AG10803 (cell line): ENCODE data around the gene EYS.

ENCODE experiments used
- DNase-seq: peaks from one replicate; pipeline ENCODE4 v3.0.0; 2010; ENCODE audit warnings: low read depth
- H3K4me3 ChIP-seq: 2 replicates; pipeline ENCODE4 v1.5.1; 2011; ENCODE audit warnings: mild to moderate bottlenecking, low read length, control low read depth
- CTCF ChIP-seq: conservative IDR thresholded peaks from 2 replicates; pipeline ENCODE4 v1.5.1; 2011; ENCODE audit warnings: mild to moderate bottlenecking, low read length, control low read depth, inconsistent platforms

Gene EYS

GRCh38 chr6:64984948-64985347, 722.1 kb downstream of the EYS start:
- DNase-seq: no peak
- no peak for TF ChIP-seq CTCF
- no peak overlapping the region for H3K4me3 ChIP-seq

DNA sequence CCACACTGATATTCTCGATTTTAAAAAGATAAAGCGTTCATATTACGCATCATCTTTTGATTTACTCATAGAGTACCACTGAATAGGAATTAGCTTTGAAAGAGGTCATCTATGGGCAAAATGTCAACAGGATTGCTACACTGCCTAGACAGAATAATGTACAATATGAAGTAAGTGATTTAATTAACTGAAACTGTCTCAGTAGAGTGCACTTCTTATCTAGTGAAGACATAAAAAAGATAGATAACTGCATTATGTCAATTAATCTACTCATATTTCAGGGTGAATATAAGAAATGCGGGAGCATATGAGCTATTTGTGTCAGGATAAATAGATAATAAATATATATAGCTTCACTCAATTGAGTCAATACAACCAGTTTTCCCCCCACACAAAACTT, 723.9 kb downstream of the EYS start:
- DNase-seq: no peak
- H3K4me3 ChIP-seq: no peak overlapping the region
- TF ChIP-seq CTCF: no peak

GRCh38 chr6:64973142-64973541, 733.9 kb downstream of the EYS start:
- H3K4me3 ChIP-seq: no peak overlapping the region
- no peak for DNase-seq
- TF ChIP-seq CTCF: no peak

DNA sequence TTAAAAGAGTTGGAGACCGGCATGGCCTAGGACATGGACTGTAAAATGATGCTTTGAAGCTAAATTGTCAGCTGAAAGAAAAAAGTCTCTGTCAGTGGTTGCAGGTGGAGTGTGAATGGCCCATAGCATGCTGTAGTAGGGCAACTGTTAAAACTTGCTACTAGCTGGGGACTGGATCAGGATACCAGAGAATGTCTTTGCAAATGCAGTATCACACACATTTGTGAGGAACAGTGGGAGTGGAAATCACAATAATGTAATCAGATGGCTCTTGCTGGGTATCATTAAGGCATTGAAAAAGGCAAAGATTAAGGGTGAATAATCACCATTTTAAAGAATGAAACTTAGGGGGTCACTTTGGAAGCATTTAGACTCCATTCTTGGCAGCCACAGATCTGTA, 737.9 kb downstream of the EYS start:
- H3K4me3 ChIP-seq: no peak overlapping the region
- DNase-seq: no peak
- no peak for TF ChIP-seq CTCF

- TF ChIP-seq CTCF: no peak
- no peak for DNase-seq
- no peak overlapping the region for H3K4me3 ChIP-seq
These were observed 751.6 kb downstream of the EYS start for GRCh38 chr6:64955435-64955848.

DNA sequence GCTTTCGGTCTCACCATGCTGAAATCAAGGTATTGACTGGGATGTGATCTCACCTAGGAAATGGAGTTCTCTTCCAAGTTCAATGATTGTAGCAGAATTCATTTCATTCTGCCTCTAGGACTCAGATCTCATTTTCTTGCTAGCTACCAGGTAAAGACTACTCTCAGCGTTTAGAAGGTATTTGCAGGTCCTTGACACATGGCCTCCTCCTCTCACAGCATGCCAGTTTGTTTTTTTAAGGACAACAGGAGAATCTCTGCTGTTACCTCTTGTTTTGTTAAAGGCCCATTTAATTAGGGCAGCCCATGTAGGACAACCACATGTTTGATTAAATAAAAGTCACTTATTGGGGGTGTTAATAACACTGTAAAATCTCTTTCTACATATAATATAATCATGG, 757.8 kb downstream of the EYS start:
- no peak overlapping the region for H3K4me3 ChIP-seq
- DNase-seq: no peak
- TF ChIP-seq CTCF: no peak

DNA sequence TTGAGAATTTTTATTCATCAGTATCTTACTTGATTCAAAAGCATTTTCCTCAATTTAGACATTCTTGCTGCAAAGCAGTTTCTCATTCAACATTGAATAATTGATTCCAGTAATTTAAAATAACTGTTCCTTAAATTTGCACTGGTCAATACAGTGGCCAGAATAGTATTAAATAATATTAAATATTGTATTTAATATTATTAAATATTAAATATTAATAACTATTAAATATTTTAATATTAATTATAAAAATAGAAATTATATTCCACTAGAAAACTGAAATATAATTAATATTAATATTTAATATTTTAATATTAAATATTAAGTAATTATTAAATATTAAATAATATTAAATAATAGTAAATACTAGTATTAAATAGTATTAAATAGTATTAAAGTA, 758.8 kb downstream of the EYS start:
- TF ChIP-seq CTCF: no peak
- no peak overlapping the region for H3K4me3 ChIP-seq

More for the DNA sequence above, 758.8 kb downstream of the EYS start:
- DNase-seq: no peak
